OCI-LY7 (cell line): ENCODE data around the gene CYP4F2.

Source experiments
- EZH2phosphoT487 ChIP-seq: fragments of 200-600 bp; sonication (generic); IDR thresholded peaks from 2 replicates; pipeline ENCODE4 v1.6.1; 2018; ENCODE audit warnings: low read depth, borderline replicate concordance, mild to moderate bottlenecking, mixed run types, antibody characterized with exemption, low read length, moderate library complexity, mixed read lengths
- TF ChIP-seq, protein P1 (sequence below): fragments of 200-600 bp; sonication (generic); conservative IDR thresholded peaks from 2 replicates; pipeline ENCODE4 v1.5.1; 2014; ENCODE audit warnings: mild to moderate bottlenecking, antibody characterized with exemption, low read length, moderate library complexity, mixed read lengths

- TF ChIP-seq, protein P1, sequence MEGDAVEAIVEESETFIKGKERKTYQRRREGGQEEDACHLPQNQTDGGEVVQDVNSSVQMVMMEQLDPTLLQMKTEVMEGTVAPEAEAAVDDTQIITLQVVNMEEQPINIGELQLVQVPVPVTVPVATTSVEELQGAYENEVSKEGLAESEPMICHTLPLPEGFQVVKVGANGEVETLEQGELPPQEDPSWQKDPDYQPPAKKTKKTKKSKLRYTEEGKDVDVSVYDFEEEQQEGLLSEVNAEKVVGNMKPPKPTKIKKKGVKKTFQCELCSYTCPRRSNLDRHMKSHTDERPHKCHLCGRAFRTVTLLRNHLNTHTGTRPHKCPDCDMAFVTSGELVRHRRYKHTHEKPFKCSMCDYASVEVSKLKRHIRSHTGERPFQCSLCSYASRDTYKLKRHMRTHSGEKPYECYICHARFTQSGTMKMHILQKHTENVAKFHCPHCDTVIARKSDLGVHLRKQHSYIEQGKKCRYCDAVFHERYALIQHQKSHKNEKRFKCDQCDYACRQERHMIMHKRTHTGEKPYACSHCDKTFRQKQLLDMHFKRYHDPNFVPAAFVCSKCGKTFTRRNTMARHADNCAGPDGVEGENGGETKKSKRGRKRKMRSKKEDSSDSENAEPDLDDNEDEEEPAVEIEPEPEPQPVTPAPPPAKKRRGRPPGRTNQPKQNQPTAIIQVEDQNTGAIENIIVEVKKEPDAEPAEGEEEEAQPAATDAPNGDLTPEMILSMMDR: no peak
- TF ChIP-seq EZH2phosphoT487: no peak
These were observed 692 bp downstream of the CYP4F2 start for GRCh38 chr19:15897026-15897737.
